IMR-90 (cell line): ENCODE measurements around the gene SREBF2. TPM values are rescaled to one million over a fixed set of nuclear protein-coding genes. Genes with fewer than 3 reads are reported as not detected.
"Not testable (repeated sequence)": the region's sequence is repeated elsewhere in the genome, so short reads cannot be mapped to it uniquely, and the experiment has no call there.

Experiments used
- ATAC-seq: fragments of 200-7000 bp; cut with Tn5 transposase; 2 replicates; pipeline ENCODE4 v1.9.1; 2020; ENCODE audit warnings: low read depth, mild to moderate bottlenecking, moderate library complexity
- BruUV-seq: library from RNA; stranded (reverse); fragments of 400-500 nt; replicated peaks from 2 replicates; lab custom pipeline; 2021; lab: Mats Ljungman, UMichigan
- CTCF ChIA-PET: fragments of 300-600 bp; formaldehyde crosslinking; extraction: SDS; loops from one replicate; lab custom pipeline; 2021; ENCODE audit warnings: antibody characterized with exemption; lab: Yijun Ruan, JAX
- POLR2A ChIA-PET: fragments of 300-600 bp; sonication (Branson Sonifier 250); formaldehyde crosslinking; loops from one replicate; lab custom pipeline; 2022; ENCODE audit warnings: antibody characterized with exemption; ENCODE audit not compliant: unreplicated experiment; lab: Charles Lee
- DNase-seq: peaks from one replicate; pipeline ENCODE4 v3.0.0; 2013
- H2AFZ ChIP-seq: replicated peaks from 2 replicates; pipeline ENCODE3; 2013; ENCODE audit warnings: low read length, mild to moderate bottlenecking; ENCODE audit not compliant: poor library complexity
- H2AK5ac ChIP-seq: 2 replicates; pipeline ENCODE4 v1.6.1; 2013; ENCODE audit warnings: low read depth, low read length, inconsistent platforms
- H2AK9ac ChIP-seq: replicated peaks from 2 replicates; pipeline ENCODE3; 2013; ENCODE audit warnings: mild to moderate bottlenecking, low read depth, low read length, moderate library complexity; ENCODE audit not compliant: poor library complexity
- H2BK120ac ChIP-seq: 2 replicates; pipeline ENCODE4 v1.6.1; 2013; ENCODE audit warnings: low read depth, low read length, inconsistent platforms
- H2BK15ac ChIP-seq: 3 replicates; pipeline ENCODE4 v1.6.1; 2013; ENCODE audit warnings: low read depth, low read length, inconsistent platforms
- H2BK20ac ChIP-seq: 2 replicates; pipeline ENCODE4 v1.6.1; 2013; ENCODE audit warnings: low read depth, mild to moderate bottlenecking, inconsistent platforms, low read length, moderate library complexity
- H2BK5ac ChIP-seq: 2 replicates; pipeline ENCODE4 v1.6.1; 2013; ENCODE audit warnings: mild to moderate bottlenecking, low read depth, low read length, inconsistent platforms; ENCODE audit not compliant: poor library complexity, severe bottlenecking
- H3K14ac ChIP-seq: replicated peaks from 2 replicates; pipeline ENCODE4 v1.6.1; 2013; ENCODE audit warnings: low read depth, low read length, inconsistent platforms
- H3K18ac ChIP-seq: 2 replicates; pipeline ENCODE4 v1.6.1; 2013; ENCODE audit warnings: low read depth, low read length, control low read depth
- H3K23ac ChIP-seq: 2 replicates; pipeline ENCODE4 v1.6.1; 2013; ENCODE audit warnings: low read depth, low read length, inconsistent platforms
- H3K27ac ChIP-seq: 2 replicates; pipeline ENCODE4 v1.5.1; 2013; ENCODE audit warnings: mild to moderate bottlenecking, control low read depth, low read length; ENCODE audit not compliant: insufficient read depth
- H3K27me3 ChIP-seq: 2 replicates; pipeline ENCODE4 v1.6.1; 2013; ENCODE audit warnings: low read length; ENCODE audit not compliant: control insufficient read depth, insufficient read depth
- H3K36me3 ChIP-seq: 2 replicates; pipeline ENCODE4 v1.6.1; 2013; ENCODE audit warnings: low read length, mixed read lengths; ENCODE audit not compliant: control insufficient read depth, insufficient read depth
- H3K4ac ChIP-seq: 2 replicates; pipeline ENCODE4 v1.6.1; 2013; ENCODE audit warnings: low read depth, low read length, inconsistent platforms
- H3K4me1 ChIP-seq: 2 replicates; pipeline ENCODE4 v1.6.1; 2013; ENCODE audit warnings: low read length, mixed read lengths; ENCODE audit not compliant: control insufficient read depth, insufficient read depth
- H3K4me2 ChIP-seq: 2 replicates; pipeline ENCODE4 v1.6.1; 2013; ENCODE audit warnings: low read depth, mild to moderate bottlenecking, control low read depth, low read length, moderate library complexity
- H3K4me3 ChIP-seq: 2 replicates; pipeline ENCODE4 v1.5.1; 2013; ENCODE audit warnings: low read depth, mild to moderate bottlenecking, control low read depth, low read length, moderate library complexity; ENCODE audit not compliant: insufficient read depth
- H3K56ac ChIP-seq: 2 replicates; pipeline ENCODE4 v1.6.1; 2013; ENCODE audit warnings: low read length, inconsistent platforms; ENCODE audit not compliant: insufficient read depth; ENCODE audit errors: extremely low read depth
- H3K79me1 ChIP-seq, 2 experiments: 2 replicates each; pipeline ENCODE4 v1.6.1; 2013; ENCODE audit warnings: low read length in 2 of 2, inconsistent platforms in 1 of 2, low read depth in 1 of 2
- H3K9ac ChIP-seq: 2 replicates; pipeline ENCODE4 v1.6.1; 2013; ENCODE audit warnings: low read depth, low read length, control low read depth
- H3K9me1 ChIP-seq: 2 replicates; pipeline ENCODE4 v1.6.1; 2013; ENCODE audit warnings: low read length, inconsistent platforms; ENCODE audit not compliant: insufficient read depth
- H3K9me3 ChIP-seq: 2 replicates; pipeline ENCODE4 v1.6.1; 2013; ENCODE audit warnings: low read length; ENCODE audit not compliant: control insufficient read depth, insufficient read depth
- H4K20me1 ChIP-seq: 2 replicates; pipeline ENCODE4 v1.6.1; 2013; ENCODE audit warnings: low read length, inconsistent platforms; ENCODE audit not compliant: insufficient read depth
- H4K5ac ChIP-seq: 2 replicates; pipeline ENCODE4 v1.6.1; 2013; ENCODE audit warnings: mild to moderate bottlenecking, low read depth, low read length, control low read depth
- H4K8ac ChIP-seq, 2 experiments: 2 replicates each; pipeline ENCODE4 v1.6.1; 2013; ENCODE audit warnings: low read depth in 2 of 2, low read length in 2 of 2, control low read depth in 1 of 2, inconsistent platforms in 1 of 2
- H4K91ac ChIP-seq: 2 replicates; pipeline ENCODE4 v1.6.1; 2013; ENCODE audit warnings: low read depth, low read length, inconsistent platforms; ENCODE audit not compliant: insufficient read depth
- ELK1 ChIP-seq: fragments of 150-350 bp; IDR thresholded peaks from 2 replicates; pipeline ENCODE4 v1.6.1; 2016; ENCODE audit warnings: low read depth, mild to moderate bottlenecking, low read length, moderate library complexity, borderline replicate concordance
- MXI1 ChIP-seq: IDR thresholded peaks from 2 replicates; pipeline ENCODE4 v1.6.1; 2012; ENCODE audit warnings: low read depth, mild to moderate bottlenecking, low read length, moderate library complexity, borderline replicate concordance
- NFE2L2 ChIP-seq: fragments of 150-350 bp; IDR thresholded peaks from 2 replicates; pipeline ENCODE4 v1.6.1; 2016; ENCODE audit warnings: low read depth, mild to moderate bottlenecking, low read length
- RAD21 ChIP-seq: IDR thresholded peaks from 2 replicates; pipeline ENCODE4 v1.6.1; 2012; ENCODE audit warnings: low read length, improper control_type of control experiment
- RFX5 ChIP-seq: IDR thresholded peaks from 2 replicates; pipeline ENCODE4 v1.8.0; 2012; ENCODE audit warnings: low read depth, mild to moderate bottlenecking, low read length, moderate library complexity
- SMC3 ChIP-seq: fragments of 150-350 bp; IDR thresholded peaks from 2 replicates; pipeline ENCODE4 v1.6.1; 2016; ENCODE audit warnings: low read depth, mild to moderate bottlenecking, antibody characterized with exemption, low read length, moderate library complexity
- USF2 ChIP-seq: fragments of 150-350 bp; IDR thresholded peaks from 2 replicates; pipeline ENCODE4 v1.6.1; 2017; ENCODE audit warnings: mild to moderate bottlenecking, antibody characterized with exemption, low read length, low read depth
- WGBS, 2 experiments: methylation state at CpG; one replicate each; pipeline versions ENCODE4 v1.1.5 to v1.1.7; 2013; ENCODE audit warnings: missing lambda C conversion rate in 2 of 2; ENCODE audit not compliant: insufficient read length in 1 of 2; ENCODE audit errors: extremely low coverage in 2 of 2; 5-methylcytosine and 5-hydroxymethylcytosine counted together
- dilution Hi-C: fragments of 300-500 bp; cut with HindIII; formaldehyde crosslinking; loops from one replicate; pipeline ENCODE4 v1.14.3; 2018; ENCODE audit warnings: low sequenced_read_pairs; ENCODE audit not compliant: unreplicated experiment
- in situ Hi-C: fragments of 300-500 bp; cut with MboI; formaldehyde crosslinking; loops from 3 replicates; pipeline ENCODE4 v1.14.3; 2019; ENCODE audit warnings: low sequenced_read_pairs, inconsistent platforms, mixed read lengths
- intact Hi-C: fragments of 100-400 bp; cut with micrococcal nuclease; formaldehyde crosslinking; loops from 2 replicates; pipeline ENCODE4 v1.10.0; 2022
- polyA plus RNA-seq, 3 experiments: library from polyadenylated mRNA; depleted of rRNA; stranded (reverse); fragments of >200 nt; gene quantifications; 2 replicates each; pipeline ENCODE4 v1.2.3, GENCODE V29; 2012; ENCODE audit warnings: low replicate concordance in 1 of 3
- total RNA-seq: library from RNA; depleted of rRNA; stranded (reverse); fragments of >200 nt; gene quantifications from 2 replicates; pipeline ENCODE4 v1.2.3, GENCODE V29; 2012

SREBF2 gene
- total and polyA plus RNA-seq, 2 of the 4 experiments (the other 2 are of a cell fraction), result 8.1 to 47.4 TPM

GRCh38 chr22:41868556-41868955 is 35.7 kb downstream of the SREBF2 start:
- no peak overlapping the region for H2BK15ac ChIP-seq
- no CpG with 5 or more reads among the region's 10 CpGs for WGBS, 2 experiments
- H3K23ac ChIP-seq, result no peak overlapping the region
- no peak overlapping the region for H3K4ac ChIP-seq
- H3K27ac ChIP-seq, result no peak overlapping the region
- 0 out of 2 replicates have a peak, but pooled peaks cover 14% of the 10 kb centered on the region for H3K9me1 ChIP-seq
- no peak overlapping the region for H2BK120ac ChIP-seq
- H3K4me2 ChIP-seq, result no peak overlapping the region
- H4K8ac ChIP-seq, result no peak overlapping the region
- no peak overlapping the region for H4K91ac ChIP-seq
- in situ Hi-C loops (no loop called here), intact Hi-C loops (no loop called here), dilution Hi-C loops (no loop called here)
- H3K36me3 ChIP-seq, result peaks cover 19% of the 10 kb centered on the region
- H2BK20ac ChIP-seq, result no peak overlapping the region
- H3K27me3 ChIP-seq, result no peaks in the 10 kb centered on the region
- no peak for TF ChIP-seq RAD21
- TF ChIP-seq SMC3, result no peak
- no peak for TF ChIP-seq MXI1
- no peak for TF ChIP-seq ELK1
- no peak for TF ChIP-seq RFX5
- TF ChIP-seq USF2, result no peak
- TF ChIP-seq NFE2L2, result no peak
- H4K20me1 ChIP-seq, result peaks cover 13% of the 10 kb centered on the region; the same call in 1 of the 2 replicates
- ChIA-PET POLR2A (no interaction called here), CTCF (no interaction called here)
- H2BK5ac ChIP-seq, result no peak overlapping the region
- no peak overlapping the region for H3K14ac ChIP-seq
- H2AK9ac ChIP-seq, result no peak overlapping the region
- H3K79me1 ChIP-seq, result peaks cover 0 to 17% of the 10 kb centered on the region in 2 experiments; a peak in 3 of 4 replicates
- H3K9me3 ChIP-seq, result no peaks in the 10 kb centered on the region
- no peak overlapping the region for H4K5ac ChIP-seq
- no peak overlapping the region for H3K4me3 ChIP-seq
- BruUV-seq, result no TSS peak
- H2AK5ac ChIP-seq, result no peak overlapping the region
- DNase-seq (no peak), ATAC-seq (no peak)
- H3K18ac ChIP-seq, result no peak overlapping the region
- H3K56ac ChIP-seq, result no peak overlapping the region
- H3K9ac ChIP-seq, result no peak overlapping the region
- H3K4me1 ChIP-seq, result no peaks in the 10 kb centered on the region
- no peak overlapping the region for H2AFZ ChIP-seq

- peaks cover 15% of the 10 kb centered on the region; the same call in 1 of the 2 replicates for H3K9me1 ChIP-seq
- H3K4me2 ChIP-seq, H3K9ac ChIP-seq, BruUV-seq, ATAC-seq, H2AK9ac ChIP-seq, H4K20me1 ChIP-seq, H4K8ac ChIP-seq, H2BK5ac ChIP-seq, H3K4me1 ChIP-seq, H3K9me3 ChIP-seq, in situ Hi-C loops, H2AFZ ChIP-seq, dilution Hi-C loops, H3K23ac ChIP-seq, H2BK120ac ChIP-seq, H3K56ac ChIP-seq, H3K14ac ChIP-seq, H3K79me1 ChIP-seq, POLR2A ChIA-PET, CTCF ChIA-PET, H3K18ac ChIP-seq, intact Hi-C loops, H4K5ac ChIP-seq, H3K27ac ChIP-seq, H2BK15ac ChIP-seq, H2BK20ac ChIP-seq, H2AK5ac ChIP-seq, H3K4me3 ChIP-seq, DNase-seq, H4K91ac ChIP-seq, H3K27me3 ChIP-seq, H3K4ac ChIP-seq: not testable (repeated sequence)
- no CpG with 5 or more reads among the region's 1 CpG for WGBS, 2 experiments
- peaks cover 26% of the 10 kb centered on the region for H3K36me3 ChIP-seq
These were observed 37.2 kb downstream of the SREBF2 start for GRCh38 chr22:41870081-41870480.
